NCI-H2227 (cell line): Measurements from ENCODE around the gene PRR7.
"Not testable (repeated sequence)": the region's sequence is repeated elsewhere in the genome, so short reads cannot be mapped to it uniquely, and the experiment has no call there.

Source experiments
- DNase-seq: peaks from one replicate; lab custom pipeline; 2025; ENCODE audit not compliant: unreplicated experiment; lab: John Stamatoyannopoulos, UW

PRR7 gene

GRCh38 chr5:177479774-177480173 lies 33.2 kb downstream of the PRR7 start:
- DNase-seq: no peak

- no peak for DNase-seq
Observed at GRCh38 chr5:177482359-177482795, 35.8 kb downstream of the PRR7 start.

GRCh38 chr5:177483042-177483441 lies 36.4 kb downstream of the PRR7 start:
- DNase-seq: no peak

- DNase-seq: no peak
Observed at GRCh38 chr5:177483994-177484901, 37.6 kb downstream of the PRR7 start.

- no peak for DNase-seq
Observed at GRCh38 chr5:177484902-177485549, 38.4 kb downstream of the PRR7 start.

- not testable (repeated sequence) for DNase-seq
Observed at GRCh38 chr5:177485753-177486152, 39.1 kb downstream of the PRR7 start.

- no peak for DNase-seq
Observed at GRCh38 chr5:177486256-177486655, 39.6 kb downstream of the PRR7 start.

GRCh38 chr5:177487144-177487543 lies 40.5 kb downstream of the PRR7 start:
- no peak for DNase-seq

GRCh38 chr5:177487975-177488374 lies 41.4 kb downstream of the PRR7 start:
- DNase-seq: no peak

GRCh38 chr5:177489119-177489716 lies 42.6 kb downstream of the PRR7 start:
- DNase-seq: peak; percentile 39

GRCh38 chr5:177490311-177490991 lies 43.8 kb downstream of the PRR7 start:
- no peak for DNase-seq

- no peak for DNase-seq
Observed at GRCh38 chr5:177490992-177491391, 44.4 kb downstream of the PRR7 start.

GRCh38 chr5:177491429-177491945 lies 44.9 kb downstream of the PRR7 start:
- no peak for DNase-seq

- no peak for DNase-seq
Observed at GRCh38 chr5:177491983-177492746, 45.6 kb downstream of the PRR7 start.

GRCh38 chr5:177492841-177493240 lies 46.2 kb downstream of the PRR7 start:
- no peak for DNase-seq

- no peak for DNase-seq
Observed at GRCh38 chr5:177493795-177494345, 47.3 kb downstream of the PRR7 start.

- DNase-seq: no peak
Observed at GRCh38 chr5:177494346-177495195, 48.0 kb downstream of the PRR7 start.

GRCh38 chr5:177495243-177496060 lies 48.8 kb downstream of the PRR7 start:
- peak; percentile 17 for DNase-seq
